Measurements from ENCODE around the gene CTSC. TPM values are rescaled to one million over a fixed set of nuclear protein-coding genes. Genes with fewer than 3 reads are reported as not detected.

The CTSC gene
- total RNA-seq, 5 donors from 2014 or later (not counting 1 experiment from before 2014, with no cell fraction given): 42.7 to 64.5 (median 56.1) TPM

GRCh38 chr11:88277349-88277915, 60.1 kb downstream of the CTSC start:
- H3K27me3 ChIP-seq (replicated peaks in 1 of 2; ENCODE audit: control insufficient read depth in 2 of 2, extremely low read depth in 1 of 2, insufficient read depth in 2 of 2, low read length in 1 of 2): no peaks in the 10 kb centered on the region
- H3K27ac Mint-ChIP-seq: no peak overlapping the region
- no peaks in the 10 kb centered on the region for H3K4me1 ChIP-seq (ENCODE audit: control insufficient read depth in 1 of 2, extremely low read depth in 1 of 2, insufficient read depth in 2 of 2, low read length in 2 of 2)
- ChIA-PET POLR2A (interaction anchor here in 1 of 2 donors (0.6 kb wide), 1 partner anchor 89 kb away, joined by 3 read pairs; no protein-coding TSS in a partner anchor), CTCF (no interaction called here)
- H3K4me3 Mint-ChIP-seq: no peak overlapping the region
- no peaks in the 10 kb centered on the region for H3K4me1 Mint-ChIP-seq
- no peak for DNase-seq
- no peak for ATAC-seq (replicated peaks in 1 of 4)
- H3K27me3 Mint-ChIP-seq: no peaks in the 10 kb centered on the region
- no peak overlapping the region for H3K27ac ChIP-seq (ENCODE audit: low read length)
- no peaks in the 10 kb centered on the region for H3K9me3 ChIP-seq
- WGBS (ENCODE audit: insufficient coverage): 100% methylated on average over 1 of the region's 3 CpGs
- peaks cover 0 to 3% (median 3%) of the 10 kb centered on the region in 3 donors for H3K9me3 Mint-ChIP-seq
- no peak overlapping the region for H3K4me3 ChIP-seq (ENCODE audit: control insufficient read depth in 1 of 2, extremely low read depth in 1 of 2, low read length in 1 of 2)
- peaks cover 0 to 4% of the 10 kb centered on the region in 2 donors for H3K36me3 ChIP-seq (ENCODE audit: control insufficient read depth in 2 of 2, extremely low read depth in 1 of 2, insufficient read depth in 1 of 2, low read length in 1 of 2)
- peaks cover 21% of the 10 kb centered on the region for H3K36me3 Mint-ChIP-seq

GRCh38 chr11:88275636-88276035, 61.9 kb downstream of the CTSC start:
- Mint-ChIP-seq H3K36me3 (peaks cover 26% of the 10 kb centered on the region), H3K4me3 (no peak overlapping the region), H3K9me3 (peaks cover 0 to 3% (median 3%) of the 10 kb centered on the region in 3 donors), H3K4me1 (no peaks in the 10 kb centered on the region), H3K27ac (no peak overlapping the region), H3K27me3 (no peaks in the 10 kb centered on the region)
- no peaks in the 10 kb centered on the region for H3K27me3 ChIP-seq (replicated peaks in 1 of 2; ENCODE audit: control insufficient read depth in 2 of 2, extremely low read depth in 1 of 2, insufficient read depth in 2 of 2, low read length in 1 of 2)
- ChIA-PET POLR2A (no interaction called here), CTCF (no interaction called here)
- H3K4me3 ChIP-seq (ENCODE audit: control insufficient read depth in 1 of 2, extremely low read depth in 1 of 2, low read length in 1 of 2): no peak overlapping the region
- ATAC-seq (replicated peaks in 1 of 4) (no peak), DNase-seq (no peak)
- H3K36me3 ChIP-seq (ENCODE audit: control insufficient read depth in 2 of 2, extremely low read depth in 1 of 2, insufficient read depth in 1 of 2, low read length in 1 of 2): no peaks in the 10 kb centered on the region
- no peaks in the 10 kb centered on the region for H3K9me3 ChIP-seq
- H3K27ac ChIP-seq (ENCODE audit: low read length): no peak overlapping the region
- H3K4me1 ChIP-seq (ENCODE audit: control insufficient read depth in 1 of 2, extremely low read depth in 1 of 2, insufficient read depth in 2 of 2, low read length in 2 of 2): no peaks in the 10 kb centered on the region
- WGBS (ENCODE audit: insufficient coverage): 100% methylated on average over 1 of the region's 1 CpG

- Mint-ChIP-seq H3K27me3 (no peaks in the 10 kb centered on the region), H3K9me3 (peaks cover 2 to 11% (median 10%) of the 10 kb centered on the region in 3 donors), H3K4me3 (no peak overlapping the region), H3K4me1 (no peaks in the 10 kb centered on the region), H3K27ac (no peak overlapping the region), H3K36me3 (peaks cover 78% of the 10 kb centered on the region)
- Histone ChIP-seq H3K36me3 (ENCODE audit: control insufficient read depth in 2 of 2, extremely low read depth in 1 of 2, insufficient read depth in 1 of 2, low read length in 1 of 2) (peaks cover 6 to 10% of the 10 kb centered on the region in 2 donors), H3K4me1 (ENCODE audit: control insufficient read depth in 1 of 2, extremely low read depth in 1 of 2, insufficient read depth in 2 of 2, low read length in 2 of 2) (no peaks in the 10 kb centered on the region), H3K9me3 (no peaks in the 10 kb centered on the region), H3K27me3 (replicated peaks in 1 of 2; ENCODE audit: control insufficient read depth in 2 of 2, extremely low read depth in 1 of 2, insufficient read depth in 2 of 2, low read length in 1 of 2) (no peaks in the 10 kb centered on the region), H3K4me3 (ENCODE audit: control insufficient read depth in 1 of 2, extremely low read depth in 1 of 2, low read length in 1 of 2) (no peak overlapping the region), H3K27ac (ENCODE audit: low read length) (no peak overlapping the region)
- no peak for ATAC-seq (replicated peaks in 1 of 4)
- no peak for DNase-seq
- no CpG with 5 or more reads among the region's 1 CpG for WGBS (ENCODE audit: insufficient coverage)
- CTCF ChIA-PET: no interaction called here
- POLR2A ChIA-PET: no interaction called here
Measured at GRCh38 chr11:88266919-88267318, 70.6 kb downstream of the CTSC start.

- H3K4me3 Mint-ChIP-seq: no peak overlapping the region
- CTCF ChIA-PET: no interaction called here
- H3K36me3 ChIP-seq (ENCODE audit: control insufficient read depth in 2 of 2, extremely low read depth in 1 of 2, insufficient read depth in 1 of 2, low read length in 1 of 2): peaks cover 6 to 10% of the 10 kb centered on the region in 2 donors
- no peak for DNase-seq
- H3K27me3 Mint-ChIP-seq: no peaks in the 10 kb centered on the region
- peaks cover 10 to 19% (median 15%) of the 10 kb centered on the region in 3 donors for H3K9me3 Mint-ChIP-seq
- H3K27ac Mint-ChIP-seq: no peak overlapping the region
- no peak overlapping the region for H3K4me3 ChIP-seq (ENCODE audit: control insufficient read depth in 1 of 2, extremely low read depth in 1 of 2, low read length in 1 of 2)
- POLR2A ChIA-PET: no interaction called here
- no peak overlapping the region for H3K27ac ChIP-seq (ENCODE audit: low read length)
- peaks cover 72% of the 10 kb centered on the region for H3K36me3 Mint-ChIP-seq
- ATAC-seq (replicated peaks in 1 of 4): no peak
- no peaks in the 10 kb centered on the region for H3K9me3 ChIP-seq
- no peaks in the 10 kb centered on the region for H3K4me1 Mint-ChIP-seq
- H3K27me3 ChIP-seq (replicated peaks in 1 of 2; ENCODE audit: control insufficient read depth in 2 of 2, extremely low read depth in 1 of 2, insufficient read depth in 2 of 2, low read length in 1 of 2): no peaks in the 10 kb centered on the region
- no peaks in the 10 kb centered on the region for H3K4me1 ChIP-seq (ENCODE audit: control insufficient read depth in 1 of 2, extremely low read depth in 1 of 2, insufficient read depth in 2 of 2, low read length in 2 of 2)
Measured at GRCh38 chr11:88266157-88266556, 71.4 kb downstream of the CTSC start.

- ATAC-seq (replicated peaks in 1 of 4) (no peak), DNase-seq (no peak)
- no peaks in the 10 kb centered on the region for H3K27me3 ChIP-seq (replicated peaks in 1 of 2; ENCODE audit: control insufficient read depth in 2 of 2, extremely low read depth in 1 of 2, insufficient read depth in 2 of 2, low read length in 1 of 2)
- H3K27ac ChIP-seq (ENCODE audit: low read length): no peak overlapping the region
- H3K4me3 ChIP-seq (ENCODE audit: control insufficient read depth in 1 of 2, extremely low read depth in 1 of 2, low read length in 1 of 2): no peak overlapping the region
- ChIA-PET POLR2A (no interaction called here), CTCF (interaction anchor here in 1 of 2 donors (0.6 kb wide), 2 partner anchors 19 to 236 kb away, joined by 3 read pairs; no protein-coding TSS in a partner anchor)
- H3K36me3 Mint-ChIP-seq: peaks cover 37% of the 10 kb centered on the region
- no peaks in the 10 kb centered on the region for H3K27me3 Mint-ChIP-seq
- H3K4me3 Mint-ChIP-seq: no peak overlapping the region
- peaks cover 49 to 64% (median 51%) of the 10 kb centered on the region in 3 donors for H3K9me3 Mint-ChIP-seq
- no peaks in the 10 kb centered on the region for H3K4me1 ChIP-seq (ENCODE audit: control insufficient read depth in 1 of 2, extremely low read depth in 1 of 2, insufficient read depth in 2 of 2, low read length in 2 of 2)
- no peak overlapping the region for H3K27ac Mint-ChIP-seq
- no peaks in the 10 kb centered on the region for H3K4me1 Mint-ChIP-seq
- H3K36me3 ChIP-seq (ENCODE audit: control insufficient read depth in 2 of 2, extremely low read depth in 1 of 2, insufficient read depth in 1 of 2, low read length in 1 of 2): peaks cover 3 to 6% of the 10 kb centered on the region in 2 donors
- H3K9me3 ChIP-seq: peaks cover 7% of the 10 kb centered on the region
Measured at GRCh38 chr11:88259431-88259830, 78.1 kb downstream of the CTSC start.

GRCh38 chr11:88252208-88252607, 85.3 kb downstream of the CTSC start:
- POLR2A ChIA-PET: interaction anchor here in 1 of 2 donors (0.5 kb wide), 1 partner anchor 898 kb away, joined by 3 read pairs; no protein-coding TSS in a partner anchor
- H3K36me3 Mint-ChIP-seq: peaks cover 4% of the 10 kb centered on the region
- H3K27ac ChIP-seq (ENCODE audit: low read length): no peak overlapping the region
- H3K36me3 ChIP-seq (ENCODE audit: control insufficient read depth in 2 of 2, extremely low read depth in 1 of 2, insufficient read depth in 1 of 2, low read length in 1 of 2): no peaks in the 10 kb centered on the region
- peaks cover 7 to 13% (median 8%) of the 10 kb centered on the region in 3 donors for H3K9me3 Mint-ChIP-seq
- CTCF ChIA-PET: interaction anchor here in 1 of 2 donors (0.7 kb wide), 1 partner anchor 19 kb away, joined by 9 read pairs; no protein-coding TSS in a partner anchor
- H3K27ac Mint-ChIP-seq: no peak overlapping the region
- no peaks in the 10 kb centered on the region for H3K27me3 ChIP-seq (replicated peaks in 1 of 2; ENCODE audit: control insufficient read depth in 2 of 2, extremely low read depth in 1 of 2, insufficient read depth in 2 of 2, low read length in 1 of 2)
- ATAC-seq (replicated peaks in 1 of 4) (no peak), DNase-seq (no peak)
- no peaks in the 10 kb centered on the region for H3K27me3 Mint-ChIP-seq
- no peak overlapping the region for H3K4me3 ChIP-seq (ENCODE audit: control insufficient read depth in 1 of 2, extremely low read depth in 1 of 2, low read length in 1 of 2)
- no peak overlapping the region for H3K4me3 Mint-ChIP-seq
- no peaks in the 10 kb centered on the region for H3K9me3 ChIP-seq
- no peaks in the 10 kb centered on the region for H3K4me1 ChIP-seq (ENCODE audit: control insufficient read depth in 1 of 2, extremely low read depth in 1 of 2, insufficient read depth in 2 of 2, low read length in 2 of 2)
- H3K4me1 Mint-ChIP-seq: no peaks in the 10 kb centered on the region
